Kidney (tissue), 14 donors: Measurements from ENCODE around the gene TRIM8. TPM values are rescaled to one million over a fixed set of nuclear protein-coding genes. Genes with fewer than 3 reads are reported as not detected.

ENCODE experiments used
- DNase-seq, 5 donors: peaks; one replicate each; pipeline ENCODE4 v3.0.0-alpha.2; 2013 to 2020
- FAIRE-seq: peaks from 2 replicates; lab custom pipeline; 2012; peaks lifted over from hg19 to GRCh38; lab: Jason Lieb, UNC
- H3K27ac ChIP-seq, 2 donors: one replicate each; pipeline ENCODE4 v1.7.0; 2013; ENCODE audit warnings: low read depth in 2 of 2, low read length in 2 of 2, inconsistent platforms in 1 of 2
- H3K27me3 ChIP-seq: one replicate; pipeline ENCODE4 v1.7.1; 2013; ENCODE audit warnings: low read length, inconsistent platforms; ENCODE audit not compliant: control insufficient read depth, insufficient read depth
- H3K36me3 ChIP-seq, 3 donors: one replicate each; pipeline versions ENCODE4 v1.7.0 to v1.7.1; 2013; ENCODE audit warnings: low read length in 3 of 3, control low read depth in 1 of 3, inconsistent platforms in 1 of 3; ENCODE audit not compliant: insufficient read depth in 3 of 3, control insufficient read depth in 2 of 3
- H3K4me1 ChIP-seq, 3 donors: one replicate each; pipeline versions ENCODE4 v1.7.0 to v1.7.1; 2013; ENCODE audit warnings: low read length in 3 of 3, inconsistent platforms in 1 of 3, low read depth in 1 of 3; ENCODE audit not compliant: control insufficient read depth in 2 of 3, insufficient read depth in 2 of 3
- H3K4me3 ChIP-seq, 3 donors: one replicate each; pipeline versions ENCODE4 v1.7.0 to v1.8.1; 2013; ENCODE audit warnings: low read length in 3 of 3, control low read depth in 1 of 3, inconsistent platforms in 1 of 3
- H3K9ac ChIP-seq, 3 donors: one replicate each; pipeline versions ENCODE4 v1.7.0 to v1.7.1; 2013; ENCODE audit warnings: low read length in 3 of 3, control low read depth in 1 of 3, inconsistent platforms in 1 of 3
- H3K9me3 ChIP-seq, 3 donors: one replicate each; pipeline versions ENCODE4 v1.7.0 to v1.7.1; 2013; ENCODE audit warnings: low read length in 3 of 3, control low read depth in 1 of 3, inconsistent platforms in 1 of 3; ENCODE audit not compliant: control insufficient read depth in 2 of 3, insufficient read depth in 1 of 3
- CTCF ChIP-seq: IDR thresholded peaks from 3 replicates; pipeline ENCODE4 v1.5.1; 2012; ENCODE audit warnings: mild to moderate bottlenecking, moderate library complexity, borderline replicate concordance; ENCODE audit not compliant: insufficient read depth; ENCODE audit errors: extremely low read depth
- intact Hi-C: fragments of 100-400 bp; cut with DNase I; formaldehyde crosslinking; loops from one replicate; pipeline ENCODE4 v1.11.1; 2022
- polyA plus RNA-seq: library from polyadenylated mRNA; stranded (reverse); fragments of 350-450 nt; fragmentation: Illumina TruSeq; extraction: RNeasy Lipid Tissue Mini Kit (QIAGEN cat#74804); gene quantifications from one replicate; pipeline ENCODE4 v1.2.3, GENCODE V29; 2014; ENCODE audit warnings: low read depth, low replicate concordance; ENCODE audit not compliant: insufficient read depth
- total RNA-seq: library from RNA; stranded (reverse); fragmentation: NEBNext Ultra II Directional; extraction: Animal tissue kit (Norgen Biotek cat#: 25700); gene quantifications from one replicate; pipeline ENCODE4 v1.2.1, GENCODE V29; 2021
- donor health status: control.
- donor health status: control.
- donor health status: control.
- donor health status: control.
- donor health status: control.
- donor health status: DM: yes; HTN: yes; CAD: no.
- donor health status: Normal renal cell carcinoma (clear cell type).

Gene TRIM8
- total and polyA plus RNA-seq, 2 donors from 2014 or later, result 160 to 198 TPM

- H3K27ac ChIP-seq, result no peak overlapping the region
- H3K9ac ChIP-seq, result no peak overlapping the region
- FAIRE-seq, result no peak
- H3K9me3 ChIP-seq, result no peaks in the 10 kb centered on the region
- intact Hi-C loops, result no loop called here
- H3K4me1 ChIP-seq, result peaks cover 0 to 23% (median 4%) of the 10 kb centered on the region in 3 donors
- peaks cover 0 to 17% (median 2%) of the 10 kb centered on the region in 3 donors for H3K36me3 ChIP-seq
- DNase-seq, result peak in 1 of 5 donors; percentile 65
- no peak overlapping the region for H3K4me3 ChIP-seq
- no peak for TF ChIP-seq CTCF
- H3K27me3 ChIP-seq, result no peaks in the 10 kb centered on the region
Measured at GRCh38 chr10:102619281-102619981, 24.8 kb upstream of the TRIM8 start.

DNA sequence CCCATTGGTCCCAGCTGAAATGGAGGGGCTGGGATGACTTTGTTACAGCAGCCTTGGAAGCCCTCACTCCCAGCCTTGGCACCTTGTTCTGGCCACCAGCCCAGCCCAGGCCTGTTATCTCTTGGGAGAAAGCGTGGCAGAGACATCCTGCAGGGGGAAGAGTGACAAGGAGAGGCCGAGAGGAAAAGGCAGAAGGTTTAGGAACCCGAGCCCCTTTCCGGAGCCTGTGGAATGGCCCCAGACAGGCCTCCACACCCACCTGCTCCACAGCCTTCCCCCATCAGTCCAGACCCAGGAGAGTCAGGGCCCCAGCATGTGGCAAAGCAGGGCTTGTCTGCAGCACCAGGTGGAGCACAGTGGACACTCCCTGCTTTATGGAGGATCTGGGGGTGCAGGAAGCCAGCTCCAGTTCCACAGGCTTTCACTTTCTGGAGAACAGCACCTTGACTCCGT is 24.1 kb upstream of the TRIM8 start:
- peaks cover under 1 to 26% (median 11%) of the 10 kb centered on the region in 3 donors for H3K4me1 ChIP-seq
- H3K9me3 ChIP-seq, result no peaks in the 10 kb centered on the region
- no peaks in the 10 kb centered on the region for H3K27me3 ChIP-seq
- DNase-seq (peak in 1 of 5 donors; percentile 33), FAIRE-seq (no peak)
- H3K4me3 ChIP-seq, result no peak overlapping the region
- no peak for TF ChIP-seq CTCF
- peaks cover 0 to 17% (median 2%) of the 10 kb centered on the region in 3 donors for H3K36me3 ChIP-seq
- H3K27ac ChIP-seq, result no peak overlapping the region
- H3K9ac ChIP-seq, result no peak overlapping the region
- intact Hi-C loops, result no loop called here

DNA sequence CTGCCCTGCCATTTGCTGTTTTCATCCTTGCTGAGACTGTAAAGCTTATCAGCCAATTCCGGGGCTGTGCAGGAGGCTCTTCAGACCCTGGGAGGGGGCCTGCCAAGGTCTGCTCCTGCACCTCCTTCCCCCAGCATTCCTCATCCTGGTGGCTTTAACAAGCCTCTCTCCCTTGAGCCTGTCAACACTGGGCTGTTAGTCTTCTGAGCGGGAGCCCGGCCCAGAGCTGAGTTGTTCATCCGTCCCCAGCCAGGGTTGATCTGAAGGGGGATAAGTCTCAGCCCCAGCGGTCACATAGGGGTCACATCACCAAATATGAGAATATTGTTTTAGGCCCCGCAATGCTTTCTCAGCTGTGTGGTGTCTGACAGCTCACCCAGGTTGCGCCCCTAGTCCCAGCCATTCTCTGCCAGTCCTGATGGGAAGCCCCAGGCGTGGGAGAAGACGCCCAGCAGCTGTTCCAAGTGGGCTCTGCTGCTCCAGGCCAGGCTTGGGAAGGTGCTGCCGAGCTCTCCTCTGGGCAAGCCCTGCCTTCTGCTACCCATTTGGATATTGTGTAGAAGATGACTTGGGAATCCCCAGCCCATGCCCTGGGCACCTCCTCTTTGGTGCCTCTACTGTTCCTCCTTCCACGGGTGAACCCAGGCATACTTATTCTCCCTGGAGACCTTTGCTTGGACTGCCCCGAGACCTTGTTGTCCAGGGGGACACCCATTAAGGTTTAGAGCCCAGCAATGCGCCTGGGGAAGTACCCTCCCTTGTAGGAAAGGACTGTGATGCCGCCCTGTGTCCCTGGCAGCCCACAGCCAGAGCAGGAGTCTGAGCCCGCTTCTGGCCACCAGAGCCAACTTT is 23.5 kb upstream of the TRIM8 start:
- Histone ChIP-seq H3K4me3 (no peak overlapping the region), H3K4me1 (peaks cover 4 to 31% (median 15%) of the 10 kb centered on the region in 3 donors), H3K36me3 (peaks cover 0 to 17% (median 2%) of the 10 kb centered on the region in 3 donors), H3K9me3 (no peaks in the 10 kb centered on the region), H3K27me3 (no peaks in the 10 kb centered on the region), H3K9ac (no peak overlapping the region), H3K27ac (no peak overlapping the region)
- DNase-seq, result peak in 1 of 5 donors; percentile 55
- no peak for FAIRE-seq
- no peak for TF ChIP-seq CTCF
- intact Hi-C loops, result no loop called here
